PC-9 (cell line): ENCODE measurements around the gene UCN2.

Source experiments
- EZH2 ChIP-seq: fragments of 200-600 bp; sonication (generic); IDR thresholded peaks from 2 replicates; pipeline ENCODE4 v1.8.0; 2017; ENCODE audit warnings: antibody characterized with exemption, low read depth
- TF ChIP-seq, protein P1 (sequence below): fragments of 200-600 bp; sonication (generic); conservative IDR thresholded peaks from 2 replicates; pipeline ENCODE4 v1.6.1; 2017; ENCODE audit warnings: mixed run types, antibody characterized with exemption, mild to moderate bottlenecking, moderate library complexity

- TF ChIP-seq, protein P1, sequence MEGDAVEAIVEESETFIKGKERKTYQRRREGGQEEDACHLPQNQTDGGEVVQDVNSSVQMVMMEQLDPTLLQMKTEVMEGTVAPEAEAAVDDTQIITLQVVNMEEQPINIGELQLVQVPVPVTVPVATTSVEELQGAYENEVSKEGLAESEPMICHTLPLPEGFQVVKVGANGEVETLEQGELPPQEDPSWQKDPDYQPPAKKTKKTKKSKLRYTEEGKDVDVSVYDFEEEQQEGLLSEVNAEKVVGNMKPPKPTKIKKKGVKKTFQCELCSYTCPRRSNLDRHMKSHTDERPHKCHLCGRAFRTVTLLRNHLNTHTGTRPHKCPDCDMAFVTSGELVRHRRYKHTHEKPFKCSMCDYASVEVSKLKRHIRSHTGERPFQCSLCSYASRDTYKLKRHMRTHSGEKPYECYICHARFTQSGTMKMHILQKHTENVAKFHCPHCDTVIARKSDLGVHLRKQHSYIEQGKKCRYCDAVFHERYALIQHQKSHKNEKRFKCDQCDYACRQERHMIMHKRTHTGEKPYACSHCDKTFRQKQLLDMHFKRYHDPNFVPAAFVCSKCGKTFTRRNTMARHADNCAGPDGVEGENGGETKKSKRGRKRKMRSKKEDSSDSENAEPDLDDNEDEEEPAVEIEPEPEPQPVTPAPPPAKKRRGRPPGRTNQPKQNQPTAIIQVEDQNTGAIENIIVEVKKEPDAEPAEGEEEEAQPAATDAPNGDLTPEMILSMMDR = no peak
- no peak for TF ChIP-seq EZH2
These were observed 1.1 kb downstream of the UCN2 start for GRCh38 chr3:48562367-48563095.
